ENCODE data around the gene GSTO1.

DNA sequence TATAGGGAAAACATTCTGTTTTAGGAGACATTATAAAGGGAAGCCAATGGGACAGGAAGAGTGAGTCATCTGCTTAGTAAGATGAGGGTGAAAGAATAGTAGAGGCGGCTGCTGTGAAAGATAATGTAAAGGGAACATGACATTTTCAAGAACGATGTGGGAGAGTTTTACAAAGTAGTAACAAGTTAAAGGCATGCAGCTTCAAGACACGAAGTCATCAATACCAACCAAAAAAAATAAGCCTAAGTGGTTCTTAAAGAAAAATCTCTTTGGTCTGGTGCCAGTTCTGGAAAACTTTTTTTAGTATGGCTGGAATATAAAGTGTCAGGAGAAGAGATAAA is 6.1 kb downstream of the GSTO1 start:
- TF ChIP-seq, protein P1, sequence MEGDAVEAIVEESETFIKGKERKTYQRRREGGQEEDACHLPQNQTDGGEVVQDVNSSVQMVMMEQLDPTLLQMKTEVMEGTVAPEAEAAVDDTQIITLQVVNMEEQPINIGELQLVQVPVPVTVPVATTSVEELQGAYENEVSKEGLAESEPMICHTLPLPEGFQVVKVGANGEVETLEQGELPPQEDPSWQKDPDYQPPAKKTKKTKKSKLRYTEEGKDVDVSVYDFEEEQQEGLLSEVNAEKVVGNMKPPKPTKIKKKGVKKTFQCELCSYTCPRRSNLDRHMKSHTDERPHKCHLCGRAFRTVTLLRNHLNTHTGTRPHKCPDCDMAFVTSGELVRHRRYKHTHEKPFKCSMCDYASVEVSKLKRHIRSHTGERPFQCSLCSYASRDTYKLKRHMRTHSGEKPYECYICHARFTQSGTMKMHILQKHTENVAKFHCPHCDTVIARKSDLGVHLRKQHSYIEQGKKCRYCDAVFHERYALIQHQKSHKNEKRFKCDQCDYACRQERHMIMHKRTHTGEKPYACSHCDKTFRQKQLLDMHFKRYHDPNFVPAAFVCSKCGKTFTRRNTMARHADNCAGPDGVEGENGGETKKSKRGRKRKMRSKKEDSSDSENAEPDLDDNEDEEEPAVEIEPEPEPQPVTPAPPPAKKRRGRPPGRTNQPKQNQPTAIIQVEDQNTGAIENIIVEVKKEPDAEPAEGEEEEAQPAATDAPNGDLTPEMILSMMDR (optimal IDR thresholded peaks at IDR 0.05 in 1 of 3, IDR thresholded peaks at IDR 0.05 in 1 of 3, conservative IDR thresholded peaks at IDR 0.05 in 1 of 3; ENCODE audit: extremely low read depth in 1 of 3, insufficient read depth in 2 of 3, low read length in 3 of 3), result no peak
- no peak for TF ChIP-seq EZH2 (IDR thresholded peaks at IDR 0.05; ENCODE audit: low read length)
